H1 (cell line): ENCODE measurements around the gene GPHA2. TPM values are rescaled to one million over a fixed set of nuclear protein-coding genes. Genes with fewer than 3 reads are reported as not detected.
"Not testable (repeated sequence)": the region's sequence is repeated elsewhere in the genome, so short reads cannot be mapped to it uniquely, and the experiment has no call there.

Source experiments
- CTCF ChIA-PET: fragments of 300-600 bp; sonication (Branson Sonifier 250); formaldehyde crosslinking; loops from one replicate; lab custom pipeline; 2021; ENCODE audit not compliant: partially characterized antibody; lab: Charles Lee
- POLR2A ChIA-PET: fragments of 300-600 bp; sonication (Branson Sonifier 250); formaldehyde crosslinking; loops from one replicate; lab custom pipeline; 2021; ENCODE audit warnings: inconsistent platforms; ENCODE audit not compliant: partially characterized antibody; lab: Charles Lee
- DNase-seq, 2 experiments: peaks; one replicate each; pipeline versions ENCODE4 v3.0.0 to v3.0.0-alpha.2; 2010 to 2022; ENCODE audit warnings: low spot score in 2 of 2, low read depth in 1 of 2, mixed read lengths in 1 of 2
- FAIRE-seq: peaks from 2 replicates; lab custom pipeline; 2011; peaks lifted over from hg19 to GRCh38; lab: Jason Lieb, UNC
- H2AFZ ChIP-seq: 2 replicates; pipeline ENCODE4 v1.8.1; 2012; ENCODE audit warnings: low read length, inconsistent platforms
- H2AK5ac ChIP-seq: 2 replicates; pipeline ENCODE4 v1.6.1; 2013; ENCODE audit warnings: low read depth, low read length
- H2BK120ac ChIP-seq: replicated peaks from 2 replicates; pipeline ENCODE3; 2013; ENCODE audit warnings: low read depth, low read length, inconsistent platforms
- H2BK12ac ChIP-seq: 2 replicates; pipeline ENCODE4 v1.6.1; 2013; ENCODE audit warnings: low read depth, low read length
- H2BK15ac ChIP-seq: 2 replicates; pipeline ENCODE4 v1.6.1; 2013; ENCODE audit warnings: low read length
- H2BK20ac ChIP-seq: 2 replicates; pipeline ENCODE4 v1.6.1; 2013; ENCODE audit warnings: low read length
- H2BK5ac ChIP-seq: 2 replicates; pipeline ENCODE4 v1.6.1; 2013; ENCODE audit warnings: low read depth, low read length
- H3K14ac ChIP-seq: 2 replicates; pipeline ENCODE4 v1.6.1; 2013; ENCODE audit warnings: inconsistent platforms; ENCODE audit not compliant: insufficient read length
- H3K18ac ChIP-seq: 2 replicates; pipeline ENCODE4 v1.6.1; 2013; ENCODE audit warnings: low read length; ENCODE audit errors: extremely low read depth
- H3K23ac ChIP-seq: 2 replicates; pipeline ENCODE4 v1.6.1; 2013; ENCODE audit warnings: inconsistent platforms; ENCODE audit not compliant: insufficient read length
- H3K23me2 ChIP-seq: 2 replicates; pipeline ENCODE4 v1.6.1; 2013; ENCODE audit warnings: low read depth, low read length
- H3K27ac ChIP-seq: 2 replicates; pipeline ENCODE4 v1.6.1; 2011; ENCODE audit warnings: low read depth, low read length, inconsistent platforms
- H3K27me3 ChIP-seq, 4 experiments: replicated peaks in 1 of 4; 1 replicate in 1 of 4; 2 replicates in 3 of 4; pipeline versions ENCODE4 v1.6.1 to v1.8.1; 2011 to 2013; ENCODE audit warnings: low read length in 3 of 4, mild to moderate bottlenecking in 3 of 4, inconsistent platforms in 2 of 4, mixed read lengths in 2 of 4, moderate library complexity in 1 of 4; ENCODE audit not compliant: control insufficient read depth in 3 of 4, insufficient read depth in 3 of 4; ENCODE audit errors: extremely low read depth in 1 of 4
- H3K36me3 ChIP-seq, 4 experiments: 2 replicates each; pipeline versions ENCODE4 v1.6.1 to v1.8.1; 2011 to 2013; ENCODE audit warnings: mild to moderate bottlenecking in 4 of 4, low read length in 3 of 4, moderate library complexity in 2 of 4, control low read depth in 1 of 4, inconsistent platforms in 1 of 4; ENCODE audit not compliant: insufficient read depth in 4 of 4, control insufficient read depth in 2 of 4
- H3K4ac ChIP-seq: replicated peaks from 2 replicates; pipeline ENCODE3; 2013; ENCODE audit warnings: low read length, low read depth, mixed read lengths, inconsistent platforms; ENCODE audit not compliant: insufficient read length
- H3K4me1 ChIP-seq, 4 experiments: replicated peaks in 1 of 4; 1 replicate in 1 of 4; 2 replicates in 3 of 4; pipeline versions ENCODE4 v1.6.1 to v1.8.1; 2011 to 2013; ENCODE audit warnings: low read length in 3 of 4, inconsistent platforms in 2 of 4, mixed read lengths in 1 of 4; ENCODE audit not compliant: insufficient read depth in 4 of 4, control insufficient read depth in 3 of 4
- H3K4me2 ChIP-seq, 2 experiments: 2 replicates each; pipeline versions ENCODE4 v1.6.1 to v1.8.1; 2011 to 2013; ENCODE audit warnings: low read depth in 2 of 2, low read length in 2 of 2, control low read depth in 1 of 2, inconsistent platforms in 1 of 2, mild to moderate bottlenecking in 1 of 2; ENCODE audit not compliant: insufficient read depth in 1 of 2
- H3K4me3 ChIP-seq, 4 experiments: fragments of 200-600, 300-600 bp in 1 of 4; sonication (generic), shearing (Covaris generic), sonication (Bioruptor Twin) in 1 of 4; 2 replicates each; pipeline versions ENCODE4 v1.5.1 to v1.8.1; 2011 to 2016; ENCODE audit warnings: low read length in 4 of 4, low read depth in 3 of 4, control low read depth in 2 of 4, inconsistent platforms in 2 of 4, mild to moderate bottlenecking in 2 of 4, mixed read lengths in 1 of 4, moderate library complexity in 1 of 4; ENCODE audit not compliant: insufficient read depth in 2 of 4; ENCODE audit errors: extremely low read depth in 1 of 4
- H3K56ac ChIP-seq: replicated peaks from 2 replicates; pipeline ENCODE3; 2013; ENCODE audit warnings: low read depth, mild to moderate bottlenecking, mixed read lengths, low read length, inconsistent platforms; ENCODE audit not compliant: insufficient read length
- H3K79me1 ChIP-seq: 2 replicates; pipeline ENCODE4 v1.6.1; 2013; ENCODE audit warnings: low read depth, low read length, control low read depth
- H3K79me2 ChIP-seq, 2 experiments: 2 replicates each; pipeline versions ENCODE4 v1.6.1 to v1.8.1; 2012 to 2013; ENCODE audit warnings: low read length in 2 of 2, mild to moderate bottlenecking in 2 of 2, inconsistent platforms in 1 of 2; ENCODE audit not compliant: insufficient read depth in 2 of 2, control insufficient read depth in 1 of 2
- H3K9ac ChIP-seq, 4 experiments: replicated peaks in 1 of 4; 1 replicate in 1 of 4; 2 replicates in 3 of 4; pipeline versions ENCODE4 v1.6.1 to v1.8.1; 2011 to 2013; ENCODE audit warnings: low read depth in 3 of 4, low read length in 3 of 4, control low read depth in 2 of 4, mild to moderate bottlenecking in 2 of 4, moderate library complexity in 2 of 4, inconsistent platforms in 1 of 4; ENCODE audit errors: extremely low read depth in 1 of 4
- H3K9me3 ChIP-seq, 2 experiments: 2 replicates each; pipeline versions ENCODE4 v1.6.1 to v1.8.1; 2012 to 2013; ENCODE audit warnings: mild to moderate bottlenecking in 2 of 2, moderate library complexity in 2 of 2, control low read depth in 1 of 2, inconsistent platforms in 1 of 2, low read depth in 1 of 2, low read length in 1 of 2, mixed read lengths in 1 of 2; ENCODE audit not compliant: insufficient read depth in 2 of 2
- H4K20me1 ChIP-seq, 2 experiments: replicated peaks in 1 of 2; 2 replicates each; pipeline versions ENCODE3 to v1.8.1; 2011 to 2013; ENCODE audit warnings: inconsistent platforms in 2 of 2, low read length in 2 of 2, mild to moderate bottlenecking in 1 of 2; ENCODE audit not compliant: insufficient read depth in 2 of 2, control insufficient read depth in 1 of 2
- H4K5ac ChIP-seq: 2 replicates; pipeline ENCODE4 v1.6.1; 2013; ENCODE audit warnings: low read length, low read depth, mixed read lengths, inconsistent platforms; ENCODE audit not compliant: insufficient read length
- H4K8ac ChIP-seq: 2 replicates; pipeline ENCODE4 v1.8.0; 2013; ENCODE audit warnings: mild to moderate bottlenecking, moderate library complexity, low read length, inconsistent platforms; ENCODE audit not compliant: insufficient read depth; ENCODE audit errors: extremely low read depth
- H4K91ac ChIP-seq: replicated peaks from 2 replicates; pipeline ENCODE3; 2013; ENCODE audit warnings: low read length, mixed read lengths, inconsistent platforms; ENCODE audit not compliant: insufficient read length
- WGBS, 2 experiments: shearing (Covaris generic) in 1 of 2; methylation state at CpG; one replicate each; pipeline versions ENCODE4 v1.1.6 to v1.1.7; 2013 to 2015; ENCODE audit warnings: low lambda C conversion rate in 2 of 2, mixed read lengths in 2 of 2, inconsistent platforms in 1 of 2, low coverage in 1 of 2, missing lambda C conversion rate in 1 of 2; ENCODE audit not compliant: insufficient replicate concordance in 2 of 2, insufficient coverage in 1 of 2, insufficient read length in 1 of 2; ENCODE audit errors: extremely low coverage in 1 of 2, missing lambda C conversion rate in 1 of 2; 5-methylcytosine and 5-hydroxymethylcytosine counted together
- polyA plus RNA-seq, 7 experiments: library from polyadenylated mRNA; depleted of rRNA in 3 of 7; stranded (reverse) in 5 of 7; unstranded in 2 of 7; fragments of >200 nt in 5 of 7; fragments of 200-250 nt in 2 of 7; gene quantifications; 1 replicate in 5 of 7; 2 replicates in 1 of 7; 4 replicates in 1 of 7; pipeline versions ENCODE4 v1.2.1 to v1.2.3, GENCODE V29; 2011 to 2013; ENCODE audit warnings: missing spikeins in 2 of 7, mixed read lengths in 2 of 7
- total RNA-seq: library from RNA; stranded (reverse); fragmentation: NEBNext Ultra II Directional; extraction: Animal tissue kit (Norgen Biotek cat#: 25700); gene quantifications from 2 replicates; pipeline ENCODE4 v1.2.1, GENCODE V29; 2021

The GPHA2 gene
- total and polyA plus RNA-seq, 2 of the 8 experiments (the other 6 are each of a cell fraction or from before 2014, with no cell fraction given), result 0.97 to 4.4 TPM

DNA sequence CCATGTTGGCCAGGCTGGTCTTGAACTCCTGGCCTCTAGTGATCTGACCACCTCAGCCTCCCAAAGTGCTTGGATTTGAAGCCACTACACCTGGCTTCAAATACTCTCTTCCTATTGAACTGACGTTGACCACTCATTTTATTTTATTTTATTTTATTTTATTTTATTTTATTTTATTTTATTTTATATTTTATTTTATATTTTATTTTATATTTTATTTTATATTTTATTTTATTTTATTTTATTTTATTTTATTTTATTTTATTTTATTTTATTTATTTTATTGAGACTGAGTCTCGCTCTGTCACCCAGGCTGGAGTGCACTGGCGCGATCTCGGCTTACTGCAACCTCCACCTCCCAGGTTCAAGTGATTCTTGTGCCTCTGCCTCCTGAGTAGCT is 47.6 kb upstream of the GPHA2 start:
- H2AFZ ChIP-seq, H3K27ac ChIP-seq, H4K8ac ChIP-seq, H2BK12ac ChIP-seq, H3K9ac ChIP-seq, FAIRE-seq, H3K18ac ChIP-seq, H4K91ac ChIP-seq, H3K27me3 ChIP-seq, DNase-seq, H3K9me3 ChIP-seq, H2BK120ac ChIP-seq, H3K79me2 ChIP-seq, H3K23ac ChIP-seq, H4K5ac ChIP-seq, H3K4me3 ChIP-seq, H2BK15ac ChIP-seq, H2AK5ac ChIP-seq, H3K56ac ChIP-seq, H3K4ac ChIP-seq, H3K36me3 ChIP-seq, H3K23me2 ChIP-seq, H3K79me1 ChIP-seq, H2BK5ac ChIP-seq, H3K14ac ChIP-seq, POLR2A ChIA-PET, H3K4me1 ChIP-seq, H4K20me1 ChIP-seq, H3K4me2 ChIP-seq, H2BK20ac ChIP-seq: not testable (repeated sequence)
- CTCF ChIA-PET, result interaction anchor here (0.6 to 1.4 kb wide), 2 partner anchors 12 to 293 kb away, joined by 3 read pairs; no protein-coding TSS in a partner anchor
- 97% methylated on average over 5 of the region's 5 CpGs; no CpG with 5 or more reads in 1 of the 2 experiments for WGBS, 2 experiments
